H9 (cell line): ENCODE data around the gene STARD8. TPM values are rescaled to one million over a fixed set of nuclear protein-coding genes. Genes with fewer than 3 reads are reported as not detected.
"Not testable (repeated sequence)": the region's sequence is repeated elsewhere in the genome, so short reads cannot be mapped to it uniquely, and the experiment has no call there.

Source experiments
- DNase-seq: peaks from one replicate; pipeline ENCODE4 v3.0.0-alpha.2; 2017
- H2AFZ ChIP-seq: one replicate; pipeline ENCODE4 v1.6.1; 2013; ENCODE audit warnings: mild to moderate bottlenecking, low read length, control low read depth, moderate library complexity
- H2AK5ac ChIP-seq: 2 replicates; pipeline ENCODE4 v1.6.1; 2013; ENCODE audit warnings: low read length, control low read depth, mixed read lengths; ENCODE audit not compliant: insufficient read length
- H2BK120ac ChIP-seq: one replicate; pipeline ENCODE4 v1.6.1; 2013; ENCODE audit warnings: low read depth, mild to moderate bottlenecking, low read length, control low read depth, inconsistent platforms; ENCODE audit not compliant: poor library complexity, severe bottlenecking
- H2BK12ac ChIP-seq: 2 replicates; pipeline ENCODE4 v1.6.1; 2013; ENCODE audit warnings: low read length, control low read depth, mixed read lengths, low read depth; ENCODE audit not compliant: insufficient read length
- H2BK15ac ChIP-seq: 2 replicates; pipeline ENCODE4 v1.6.1; 2013; ENCODE audit warnings: low read depth, low read length, control low read depth
- H2BK20ac ChIP-seq: one replicate; pipeline ENCODE4 v1.6.1; 2013; ENCODE audit warnings: low read depth, mild to moderate bottlenecking, low read length, control low read depth, inconsistent platforms; ENCODE audit not compliant: poor library complexity, severe bottlenecking
- H2BK5ac ChIP-seq: 2 replicates; pipeline ENCODE4 v1.6.1; 2013; ENCODE audit warnings: low read length, control low read depth, mixed read lengths; ENCODE audit not compliant: insufficient read length
- H3K14ac ChIP-seq: 2 replicates; pipeline ENCODE4 v1.6.1; 2013; ENCODE audit warnings: low read length, control low read depth; ENCODE audit not compliant: insufficient read depth
- H3K18ac ChIP-seq: 2 replicates; pipeline ENCODE4 v1.6.1; 2013; ENCODE audit warnings: low read depth, mild to moderate bottlenecking, mixed read lengths, low read length, control low read depth; ENCODE audit not compliant: insufficient read length
- H3K23ac ChIP-seq: 2 replicates; pipeline ENCODE4 v1.6.1; 2013; ENCODE audit warnings: low read length, control low read depth, mixed read lengths, low read depth; ENCODE audit not compliant: insufficient read length
- H3K23me2 ChIP-seq: 2 replicates; pipeline ENCODE4 v1.6.1; 2013; ENCODE audit warnings: low read depth, mild to moderate bottlenecking, mixed read lengths, low read length, control low read depth; ENCODE audit not compliant: insufficient read length, poor library complexity, severe bottlenecking
- H3K27ac ChIP-seq: 2 replicates; pipeline ENCODE4 v1.5.1; 2013; ENCODE audit warnings: low read length, control low read depth, mixed read lengths, low read depth; ENCODE audit not compliant: insufficient read length
- H3K27me3 ChIP-seq: 2 replicates; pipeline ENCODE4 v1.6.1; 2013; ENCODE audit warnings: low read length, control low read depth, inconsistent platforms; ENCODE audit not compliant: insufficient read depth
- H3K4ac ChIP-seq: 2 replicates; pipeline ENCODE4 v1.6.1; 2013; ENCODE audit warnings: low read depth, mild to moderate bottlenecking, control low read depth, inconsistent platforms, low read length, moderate library complexity
- H3K4me1 ChIP-seq: 2 replicates; pipeline ENCODE4 v1.6.1; 2013; ENCODE audit warnings: low read length, control low read depth, inconsistent platforms; ENCODE audit not compliant: insufficient read depth
- H3K4me2 ChIP-seq: 2 replicates; pipeline ENCODE4 v1.6.1; 2013; ENCODE audit warnings: low read length, control low read depth, mixed read lengths; ENCODE audit not compliant: insufficient read length, insufficient read depth
- H3K56ac ChIP-seq: 2 replicates; pipeline ENCODE4 v1.6.1; 2013; ENCODE audit warnings: low read depth, mild to moderate bottlenecking, mixed read lengths, low read length, control low read depth; ENCODE audit not compliant: insufficient read length
- H3K79me1 ChIP-seq: 2 replicates; pipeline ENCODE4 v1.6.1; 2013; ENCODE audit warnings: low read depth, mild to moderate bottlenecking, moderate library complexity, low read length, control low read depth, inconsistent platforms; ENCODE audit not compliant: insufficient read depth, poor library complexity, severe bottlenecking
- H3K79me2 ChIP-seq: 2 replicates; pipeline ENCODE4 v1.6.1; 2013; ENCODE audit warnings: low read length, control low read depth, inconsistent platforms; ENCODE audit not compliant: insufficient read depth
- H3K9ac ChIP-seq: 2 replicates; pipeline ENCODE4 v1.6.1; 2013; ENCODE audit warnings: low read length, control low read depth, mixed read lengths; ENCODE audit not compliant: insufficient read length; ENCODE audit errors: extremely low read depth
- H3K9me3 ChIP-seq: one replicate; pipeline ENCODE4 v1.6.1; 2013; ENCODE audit warnings: low read depth, low read length, inconsistent platforms; ENCODE audit not compliant: control insufficient read depth
- H3T11ph ChIP-seq: one replicate; pipeline ENCODE4 v1.6.1; 2013; ENCODE audit warnings: mild to moderate bottlenecking, low read length, control low read depth, inconsistent platforms
- H4K20me1 ChIP-seq: one replicate; pipeline ENCODE4 v1.6.1; 2013; ENCODE audit not compliant: control insufficient read depth, insufficient read length, insufficient read depth
- H4K5ac ChIP-seq: 2 replicates; pipeline ENCODE4 v1.6.1; 2013; ENCODE audit warnings: low read depth, mild to moderate bottlenecking, mixed read lengths, low read length, control low read depth; ENCODE audit not compliant: insufficient read length
- H4K8ac ChIP-seq: replicated peaks from 2 replicates; pipeline ENCODE4 v1.6.1; 2013; ENCODE audit warnings: low read length, control low read depth, mixed read lengths, low read depth; ENCODE audit not compliant: insufficient read length
- H4K91ac ChIP-seq: 2 replicates; pipeline ENCODE4 v1.6.1; 2013; ENCODE audit warnings: low read depth, mild to moderate bottlenecking, moderate library complexity, mixed read lengths, low read length, control low read depth; ENCODE audit not compliant: insufficient read length
- H3K27ac Mint-ChIP-seq, 3 experiments: 2 replicates in 2 of 3; 3 replicates in 1 of 3; pipeline ENCODE4 v1.8.0; 2020 to 2021; ENCODE audit warnings: mixed read lengths in 3 of 3, mild to moderate bottlenecking in 1 of 3, moderate library complexity in 1 of 3
- H3K27me3 Mint-ChIP-seq: 2 replicates; pipeline ENCODE4 v1.8.0; 2021; ENCODE audit warnings: low read depth, mild to moderate bottlenecking, moderate library complexity, mixed read lengths
- H3K36me3 Mint-ChIP-seq, 3 experiments: 2 replicates in 2 of 3; 3 replicates in 1 of 3; pipeline ENCODE4 v1.8.0; 2020 to 2021; ENCODE audit warnings: low read depth in 3 of 3, mixed read lengths in 3 of 3; ENCODE audit not compliant: insufficient read depth in 1 of 3
- H3K4me1 Mint-ChIP-seq, 2 experiments: 2 replicates each; pipeline ENCODE4 v1.8.0; 2020; ENCODE audit warnings: mixed read lengths in 2 of 2
- H3K4me3 Mint-ChIP-seq, 2 experiments: 2 replicates in 1 of 2; 3 replicates in 1 of 2; pipeline ENCODE4 v1.8.0; 2020 to 2021; ENCODE audit warnings: mild to moderate bottlenecking in 2 of 2, mixed read lengths in 2 of 2, moderate library complexity in 1 of 2
- H3K9me3 Mint-ChIP-seq, 2 experiments: 2 replicates in 1 of 2; 3 replicates in 1 of 2; pipeline ENCODE4 v1.8.0; 2020; ENCODE audit warnings: mild to moderate bottlenecking in 2 of 2, mixed read lengths in 2 of 2, moderate library complexity in 1 of 2
- CTCF ChIP-seq: fragments of 200-600 bp; sonication (generic); conservative IDR thresholded peaks from 3 replicates; pipeline ENCODE4 v1.8.0; 2021; ENCODE audit warnings: antibody characterized with exemption, mild to moderate bottlenecking
- WGBS: extraction: QIAGEN DNeasy Blood & Tissue Kit; methylation state at CpG from one replicate; pipeline ENCODE4 v1.1.7; 2013; ENCODE audit warnings: missing lambda C conversion rate, low lambda C conversion rate, mixed read lengths; ENCODE audit not compliant: insufficient read length; ENCODE audit errors: extremely low coverage; 5-methylcytosine and 5-hydroxymethylcytosine counted together
- total RNA-seq: library from RNA; stranded (reverse); gene quantifications from 2 replicates; pipeline ENCODE4 v1.2.1, GENCODE V29; 2021

The STARD8 gene
- total RNA-seq, 1 experiment from 2014 or later, result 0.52 TPM

- Histone ChIP-seq H3K4me2 (no peak overlapping the region), H4K5ac (no peak overlapping the region), H3K79me2 (no peaks in the 10 kb centered on the region), H3K23ac (no peak overlapping the region), H4K20me1 (no peaks in the 10 kb centered on the region), H4K91ac (no peak overlapping the region), H2BK20ac (no peak overlapping the region), H3K27ac (no peak overlapping the region), H3K18ac (no peak overlapping the region), H2AK5ac (no peak overlapping the region), H3K14ac (no peak overlapping the region), H3K79me1 (no peaks in the 10 kb centered on the region), H3K4ac (no peak overlapping the region), H2BK15ac (no peak overlapping the region), H2BK12ac (no peak overlapping the region), H3K9me3 (peaks cover 15% of the 10 kb centered on the region), H3K4me1 (no peaks in the 10 kb centered on the region), H2BK120ac (no peak overlapping the region), H3K56ac (no peak overlapping the region), H3T11ph (no peak overlapping the region), H2AFZ (no peak overlapping the region), H3K23me2 (no peaks in the 10 kb centered on the region), H4K8ac (no peak overlapping the region), H3K27me3 (no peaks in the 10 kb centered on the region), H3K9ac (no peak overlapping the region), H2BK5ac (no peak overlapping the region)
- TF ChIP-seq CTCF, result no peak
- H3K4me1 Mint-ChIP-seq, result no peaks in the 10 kb centered on the region
- DNase-seq, result no peak
- H3K9me3 Mint-ChIP-seq, result peaks cover 63 to 72% of the 10 kb centered on the region in 2 experiments
- peaks cover 0 to 4% (median 1%) of the 10 kb centered on the region in 3 experiments; a peak in 2 of 7 replicates for H3K36me3 Mint-ChIP-seq
- H3K27ac Mint-ChIP-seq, result no peak overlapping the region
- no CpG with 5 or more reads among the region's 5 CpGs for WGBS
- H3K27me3 Mint-ChIP-seq, result peaks cover 2% of the 10 kb centered on the region; the same call in 1 of the 2 replicates
- H3K4me3 Mint-ChIP-seq, result no peak overlapping the region
Measured at GRCh38 chrX:68627986-68628385, 19.5 kb upstream of the STARD8 start.

GRCh38 chrX:68629936-68630335 lies 17.5 kb upstream of the STARD8 start:
- H3K4me3 Mint-ChIP-seq, H3K56ac ChIP-seq, H3K27me3 Mint-ChIP-seq, H3K4me1 ChIP-seq, H3T11ph ChIP-seq, H3K23me2 ChIP-seq, H3K36me3 Mint-ChIP-seq, H3K4me1 Mint-ChIP-seq, H2AFZ ChIP-seq, H4K91ac ChIP-seq, H4K8ac ChIP-seq, H3K14ac ChIP-seq, H3K79me1 ChIP-seq, H3K4ac ChIP-seq, H4K20me1 ChIP-seq, H3K27ac Mint-ChIP-seq, H3K4me2 ChIP-seq, H2BK20ac ChIP-seq, H3K23ac ChIP-seq, H2BK12ac ChIP-seq, H3K18ac ChIP-seq, H4K5ac ChIP-seq, H2BK5ac ChIP-seq, H3K79me2 ChIP-seq, H3K27ac ChIP-seq, H2AK5ac ChIP-seq, H2BK120ac ChIP-seq, DNase-seq, H3K27me3 ChIP-seq, H2BK15ac ChIP-seq, H3K9ac ChIP-seq: not testable (repeated sequence)
- H3K9me3 ChIP-seq, result peaks cover 33% of the 10 kb centered on the region
- WGBS, result no CpG with 5 or more reads among the region's 7 CpGs
- peaks cover 57 to 66% of the 10 kb centered on the region in 2 experiments for H3K9me3 Mint-ChIP-seq
